Kidney (tissue), 14 donors: ENCODE data around the gene DCAKD. TPM values are rescaled to one million over a fixed set of nuclear protein-coding genes. Genes with fewer than 3 reads are reported as not detected.

Experiments used
- DNase-seq, 5 donors: peaks; one replicate each; pipeline ENCODE4 v3.0.0-alpha.2; 2013 to 2020
- FAIRE-seq: peaks from 2 replicates; lab custom pipeline; 2012; peaks lifted over from hg19 to GRCh38; lab: Jason Lieb, UNC
- H3K27ac ChIP-seq, 2 donors: one replicate each; pipeline ENCODE4 v1.7.0; 2013; ENCODE audit warnings: low read depth in 2 of 2, low read length in 2 of 2, inconsistent platforms in 1 of 2
- H3K27me3 ChIP-seq: one replicate; pipeline ENCODE4 v1.7.1; 2013; ENCODE audit warnings: low read length, inconsistent platforms; ENCODE audit not compliant: control insufficient read depth, insufficient read depth
- H3K36me3 ChIP-seq, 3 donors: one replicate each; pipeline versions ENCODE4 v1.7.0 to v1.7.1; 2013; ENCODE audit warnings: low read length in 3 of 3, control low read depth in 1 of 3, inconsistent platforms in 1 of 3; ENCODE audit not compliant: insufficient read depth in 3 of 3, control insufficient read depth in 2 of 3
- H3K4me1 ChIP-seq, 3 donors: one replicate each; pipeline versions ENCODE4 v1.7.0 to v1.7.1; 2013; ENCODE audit warnings: low read length in 3 of 3, inconsistent platforms in 1 of 3, low read depth in 1 of 3; ENCODE audit not compliant: control insufficient read depth in 2 of 3, insufficient read depth in 2 of 3
- H3K4me3 ChIP-seq, 3 donors: one replicate each; pipeline versions ENCODE4 v1.7.0 to v1.8.1; 2013; ENCODE audit warnings: low read length in 3 of 3, control low read depth in 1 of 3, inconsistent platforms in 1 of 3
- H3K9ac ChIP-seq, 3 donors: one replicate each; pipeline versions ENCODE4 v1.7.0 to v1.7.1; 2013; ENCODE audit warnings: low read length in 3 of 3, control low read depth in 1 of 3, inconsistent platforms in 1 of 3
- H3K9me3 ChIP-seq, 3 donors: one replicate each; pipeline versions ENCODE4 v1.7.0 to v1.7.1; 2013; ENCODE audit warnings: low read length in 3 of 3, control low read depth in 1 of 3, inconsistent platforms in 1 of 3; ENCODE audit not compliant: control insufficient read depth in 2 of 3, insufficient read depth in 1 of 3
- CTCF ChIP-seq: IDR thresholded peaks from 3 replicates; pipeline ENCODE4 v1.5.1; 2012; ENCODE audit warnings: mild to moderate bottlenecking, moderate library complexity, borderline replicate concordance; ENCODE audit not compliant: insufficient read depth; ENCODE audit errors: extremely low read depth
- intact Hi-C: fragments of 100-400 bp; cut with DNase I; formaldehyde crosslinking; loops from one replicate; pipeline ENCODE4 v1.11.1; 2022
- polyA plus RNA-seq: library from polyadenylated mRNA; stranded (reverse); fragments of 350-450 nt; fragmentation: Illumina TruSeq; extraction: RNeasy Lipid Tissue Mini Kit (QIAGEN cat#74804); gene quantifications from one replicate; pipeline ENCODE4 v1.2.3, GENCODE V29; 2014; ENCODE audit warnings: low read depth, low replicate concordance; ENCODE audit not compliant: insufficient read depth
- total RNA-seq: library from RNA; stranded (reverse); fragmentation: NEBNext Ultra II Directional; extraction: Animal tissue kit (Norgen Biotek cat#: 25700); gene quantifications from one replicate; pipeline ENCODE4 v1.2.1, GENCODE V29; 2021
- donor health status: control.
- donor health status: control.
- donor health status: control.
- donor health status: control.
- donor health status: control.
- donor health status: DM: yes; HTN: yes; CAD: no.
- donor health status: Normal renal cell carcinoma (clear cell type).

Gene DCAKD
- total and polyA plus RNA-seq, 2 donors from 2014 or later: 27.5 to 34.9 TPM

DNA sequence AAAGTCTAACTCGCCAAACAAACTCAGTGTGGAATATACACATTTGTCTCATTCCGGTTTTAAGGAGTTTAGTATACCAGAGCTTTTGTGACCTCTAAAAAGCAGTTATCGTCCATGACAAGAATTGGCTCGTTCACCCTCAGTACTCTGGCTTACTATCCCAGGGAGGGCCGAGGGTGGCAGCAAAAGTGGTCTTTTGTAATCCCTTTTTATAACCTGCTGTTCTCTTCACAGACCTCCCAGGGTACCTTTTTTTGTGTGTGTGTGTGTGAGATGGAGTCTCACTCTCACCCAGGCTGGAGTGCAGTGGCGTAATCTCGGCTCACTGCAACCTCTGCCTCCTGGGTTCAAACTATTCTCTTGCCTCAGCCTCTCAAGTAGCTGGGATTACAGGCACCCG lies 18.6 kb upstream of the DCAKD start:
- no peak for FAIRE-seq
- no peaks in the 10 kb centered on the region for H3K9me3 ChIP-seq
- H3K4me3 ChIP-seq: no peak overlapping the region
- no peaks in the 10 kb centered on the region for H3K27me3 ChIP-seq
- intact Hi-C loops: no loop called here
- H3K27ac ChIP-seq: no peak overlapping the region
- H3K4me1 ChIP-seq: peaks cover 0 to under 1% (median 0%) of the 10 kb centered on the region in 3 donors
- no peak for TF ChIP-seq CTCF
- H3K9ac ChIP-seq: no peak overlapping the region
- DNase-seq: no peak
- H3K36me3 ChIP-seq: peaks cover 0 to 4% (median 3%) of the 10 kb centered on the region in 3 donors

DNA sequence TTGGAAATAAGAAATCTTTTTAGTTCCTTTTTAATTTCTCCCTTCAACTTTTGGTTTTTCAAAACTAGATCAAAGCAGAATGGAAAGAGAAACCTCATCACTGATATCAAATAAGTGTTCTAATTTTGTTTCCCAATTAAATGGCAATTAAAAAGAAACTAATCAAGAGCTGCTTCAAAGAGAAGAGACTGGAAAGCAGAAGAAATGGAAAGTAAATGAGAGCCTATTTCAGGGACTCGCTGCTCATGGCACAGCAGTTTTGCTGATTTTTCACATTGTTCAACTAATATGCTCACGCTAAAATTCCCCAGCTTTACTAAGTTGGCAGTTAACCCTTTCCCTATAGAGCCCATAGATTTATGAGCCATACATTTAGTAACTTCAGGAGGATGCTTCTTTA lies 16.2 kb upstream of the DCAKD start:
- Histone ChIP-seq H3K9me3 (no peaks in the 10 kb centered on the region), H3K36me3 (peaks cover 0 to 3% (median 0%) of the 10 kb centered on the region in 3 donors), H3K9ac (no peak overlapping the region), H3K27me3 (no peaks in the 10 kb centered on the region), H3K4me3 (no peak overlapping the region), H3K27ac (no peak overlapping the region), H3K4me1 (peaks cover 0 to 6% (median 0%) of the 10 kb centered on the region in 3 donors)
- DNase-seq (no peak), FAIRE-seq (no peak)
- intact Hi-C loops: no loop called here
- no peak for TF ChIP-seq CTCF

DNA sequence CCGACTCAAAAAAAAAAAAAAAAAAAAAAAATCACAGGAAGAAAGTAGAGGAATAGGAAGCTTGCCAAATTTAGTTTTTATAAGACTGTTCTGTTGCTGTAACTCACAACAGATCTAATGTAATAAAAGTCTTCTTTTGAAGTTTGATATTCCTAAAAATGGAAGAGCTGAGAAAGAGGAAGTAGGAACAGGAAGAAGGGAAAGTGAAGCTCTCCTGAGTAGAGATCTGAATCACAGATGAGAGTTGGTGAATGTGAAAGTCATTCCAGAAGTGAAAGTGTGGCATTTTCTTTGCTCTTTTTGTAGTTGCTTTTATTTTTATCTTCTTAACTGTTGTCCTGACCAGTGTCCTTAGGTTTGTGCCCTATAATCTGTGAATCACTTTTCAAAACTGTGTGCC lies 11.8 kb upstream of the DCAKD start:
- no peaks in the 10 kb centered on the region for H3K9me3 ChIP-seq
- peaks cover 2 to 15% (median 7%) of the 10 kb centered on the region in 3 donors for H3K4me1 ChIP-seq
- FAIRE-seq (no peak), DNase-seq (no peak)
- no peaks in the 10 kb centered on the region for H3K36me3 ChIP-seq
- H3K9ac ChIP-seq: no peak overlapping the region
- no peak overlapping the region for H3K4me3 ChIP-seq
- no peaks in the 10 kb centered on the region for H3K27me3 ChIP-seq
- no peak for TF ChIP-seq CTCF
- H3K27ac ChIP-seq: no peak overlapping the region
- intact Hi-C loops: no loop called here
